ENCODE measurements around the gene CPLX3. TPM values are rescaled to one million over a fixed set of nuclear protein-coding genes. Genes with fewer than 3 reads are reported as not detected.

Gene CPLX3
- total and polyA plus RNA-seq, 2 of the 8 experiments (the other 6 are each of a cell fraction or from before 2014, with no cell fraction given) = 0.17 TPM; not detected in 1

DNA sequence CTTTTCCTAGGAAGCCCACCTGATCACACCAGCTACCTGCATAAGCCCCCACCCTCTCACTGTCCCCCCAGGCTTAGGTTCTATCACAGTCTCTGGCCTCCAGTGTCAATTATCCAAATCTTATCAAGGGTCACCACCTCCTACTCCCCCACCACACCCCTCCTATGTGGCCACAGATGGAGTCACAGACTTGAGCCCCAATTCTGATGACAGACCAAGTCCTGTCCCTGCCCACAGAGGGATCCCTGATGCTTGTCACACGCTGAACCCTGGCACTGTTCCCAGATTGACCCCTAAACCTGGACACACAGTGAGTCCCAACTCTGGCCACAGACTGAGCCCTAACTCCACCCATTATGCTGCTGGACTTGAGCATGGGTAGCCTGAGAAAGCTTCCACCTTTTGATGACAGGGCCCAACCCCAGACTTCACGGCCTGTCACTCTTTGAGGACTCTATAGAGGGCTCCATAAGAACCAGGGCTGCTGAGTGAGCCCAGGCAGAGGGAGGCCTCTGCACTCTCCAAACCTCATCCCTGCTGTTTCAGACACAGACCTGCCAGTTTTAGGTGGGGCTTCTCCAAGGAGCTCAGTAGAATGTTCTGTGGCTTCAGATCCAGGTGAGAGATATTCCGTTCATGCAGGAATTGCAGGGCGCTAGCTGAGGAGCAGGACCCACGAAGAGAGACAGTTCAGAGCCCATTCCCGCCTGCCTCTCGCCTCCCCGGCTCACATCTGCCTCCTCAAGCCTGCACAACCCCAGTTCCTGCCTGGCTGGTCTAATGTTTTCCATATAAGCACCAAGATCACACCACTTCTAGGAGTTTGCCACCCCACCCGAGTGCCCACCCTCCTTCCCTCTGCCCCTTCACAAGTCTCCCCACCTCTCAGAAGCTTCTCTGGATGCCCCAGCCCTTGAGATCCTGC is 14.7 kb downstream of the CPLX3 start:
- Histone ChIP-seq H4K5ac (ENCODE audit: insufficient read length, low read depth, low read length) (no peak overlapping the region), H4K91ac (replicated peaks; ENCODE audit: insufficient read length, low read length) (no peak overlapping the region), H2BK5ac (ENCODE audit: low read depth, low read length) (no peak overlapping the region), H3K9me3 (ENCODE audit: insufficient read depth in 2 of 2, low read depth in 1 of 2, low read length in 1 of 2) (no peaks in the 10 kb centered on the region), H3K9ac (replicated peaks in 1 of 4; ENCODE audit: extremely low read depth in 1 of 4, low read depth in 3 of 4, low read length in 3 of 4) (no peak overlapping the region; a peak in 1 of 7 replicates), H3K56ac (replicated peaks; ENCODE audit: insufficient read length, low read depth, low read length) (no peak overlapping the region), H3K27me3 (replicated peaks in 1 of 4; ENCODE audit: control insufficient read depth in 3 of 4, extremely low read depth in 1 of 4, insufficient read depth in 3 of 4, low read length in 3 of 4) (no peaks in the 10 kb centered on the region), H2AFZ (ENCODE audit: low read length) (no peak overlapping the region), H2BK120ac (replicated peaks; ENCODE audit: low read depth, low read length) (no peak overlapping the region), H3K79me2 (ENCODE audit: control insufficient read depth in 1 of 2, insufficient read depth in 2 of 2, low read length in 2 of 2) (no peaks in the 10 kb centered on the region), H2AK5ac (ENCODE audit: low read depth, low read length) (no peak overlapping the region), H3K79me1 (ENCODE audit: low read depth, low read length) (0 out of 2 replicates have a peak, but pooled peaks cover 2% of the 10 kb centered on the region), H3K4ac (replicated peaks; ENCODE audit: insufficient read length, low read depth, low read length) (no peak overlapping the region), H3K4me2 (ENCODE audit: insufficient read depth in 1 of 2, low read depth in 2 of 2, low read length in 2 of 2) (no peak overlapping the region; a peak in 1 of 4 replicates), H3K23ac (ENCODE audit: insufficient read length) (no peak overlapping the region), H2BK12ac (ENCODE audit: low read depth, low read length) (no peak overlapping the region), H3K36me3 (ENCODE audit: control insufficient read depth in 2 of 4, insufficient read depth in 4 of 4, low read length in 3 of 4) (peaks cover 0 to 11% (median 4%) of the 10 kb centered on the region in 4 experiments; a peak in 5 of 8 replicates), H2BK20ac (ENCODE audit: low read length) (no peak overlapping the region), H3K18ac (ENCODE audit: extremely low read depth, low read length) (no peak overlapping the region), H4K8ac (ENCODE audit: extremely low read depth, insufficient read depth, low read length) (no peak overlapping the region), H2BK15ac (ENCODE audit: low read length) (no peak overlapping the region), H3K4me1 (replicated peaks in 1 of 4; ENCODE audit: control insufficient read depth in 3 of 4, insufficient read depth in 4 of 4, low read length in 3 of 4) (peaks cover 0 to 13% (median 8%) of the 10 kb centered on the region in 4 experiments; a peak in 6 of 7 replicates), H3K4me3 (ENCODE audit: extremely low read depth in 1 of 4, insufficient read depth in 2 of 4, low read depth in 3 of 4, low read length in 4 of 4) (no peak overlapping the region), H3K23me2 (ENCODE audit: low read depth, low read length) (peaks cover 7% of the 10 kb centered on the region; the same call in 1 of the 2 replicates), H4K20me1 (replicated peaks in 1 of 2; ENCODE audit: control insufficient read depth in 1 of 2, insufficient read depth in 2 of 2, low read length in 2 of 2) (peaks cover 2% of the 10 kb centered on the region in 2 experiments), H3K27ac (ENCODE audit: low read depth, low read length) (no peak overlapping the region), H3K14ac (ENCODE audit: insufficient read length) (no peak overlapping the region)
- 91% methylated on average over 8 of the region's 9 CpGs; no CpG with 5 or more reads in 1 of the 2 experiments for WGBS, 2 experiments (ENCODE audit: extremely low coverage in 1 of 2, insufficient coverage in 1 of 2, insufficient read length in 1 of 2, insufficient replicate concordance in 2 of 2, low coverage in 1 of 2, low lambda C conversion rate in 2 of 2, missing lambda C conversion rate in 1 of 2)
- ChIA-PET CTCF (ENCODE audit: partially characterized antibody) (interaction anchor here (0.9 to 6.6 kb wide), 12 partner anchors 7 to 71 kb away, joined by 3 to 52 read pairs (median 6); partner anchors contain the start of gene CPLX3), POLR2A (ENCODE audit: partially characterized antibody) (interaction anchor here (1.1 to 4.1 kb wide), 12 partner anchors 9 to 95 kb away, joined by 3 to 23 read pairs (median 5); partner anchors contain the start of genes CPLX3, CSK, FAM219B and SCAMP2)
- no peak for FAIRE-seq
- DNase-seq (ENCODE audit: low read depth in 1 of 2, low spot score in 2 of 2) = no peak
- TF ChIP-seq SIN3A (conservative IDR thresholded peaks at IDR 0.05 in 1 of 2, IDR thresholded peaks at IDR 0.05 in 1 of 2; ENCODE audit: low read depth in 1 of 2, low read length in 2 of 2) (no peak), CHD1 (IDR thresholded peaks at IDR 0.05; ENCODE audit: low read depth, low read length) (no peak), PHF8 (conservative IDR thresholded peaks at IDR 0.05; ENCODE audit: low read depth, low read length) (no peak), CTBP2 (IDR thresholded peaks at IDR 0.05; ENCODE audit: borderline replicate concordance, insufficient read depth, insufficient read length, low read length) (no peak), POU5F1 (IDR thresholded peaks at IDR 0.05; ENCODE audit: low read depth, low read length) (no peak), SIRT6 (IDR thresholded peaks at IDR 0.05; ENCODE audit: low read length) (no peak), NRF1 (IDR thresholded peaks at IDR 0.05; ENCODE audit: low read depth, low read length) (no peak), SP4 (IDR thresholded peaks at IDR 0.05; ENCODE audit: low read length) (no peak), RNF2 (IDR thresholded peaks at IDR 0.05; ENCODE audit: borderline replicate concordance, low read depth, low read length, missing control alignments, poor library complexity, severe bottlenecking) (no peak), FOSL1 (IDR thresholded peaks at IDR 0.05; ENCODE audit: insufficient read depth, low read depth, low read length) (no peak)

All from H1 (cell line).